Hepatocyte (in vitro differentiated cells): ENCODE measurements around the gene KCNC2.
A peak's percentile ranks its signal among the peaks of the same experiment; 100 is the strongest.

Source experiments
- CTCF ChIP-seq: fragments of 200-600 bp; sonication (generic); IDR thresholded peaks from 2 replicates; pipeline ENCODE4 v1.5.1; 2016; ENCODE audit warnings: antibody characterized with exemption, mild to moderate bottlenecking; ENCODE audit not compliant: poor library complexity
- EZH2 ChIP-seq: fragments of 200-600 bp; sonication (generic); IDR thresholded peaks from 2 replicates; pipeline ENCODE4 v1.6.1; 2016; ENCODE audit warnings: antibody characterized with exemption, mild to moderate bottlenecking, borderline replicate concordance
- EZH2phosphoT487 ChIP-seq: fragments of 200-600 bp; sonication (generic); IDR thresholded peaks from one replicate; pipeline ENCODE4 v1.6.1; 2018; ENCODE audit warnings: antibody characterized with exemption, mild to moderate bottlenecking, low read depth, moderate library complexity; ENCODE audit not compliant: unreplicated experiment, severe bottlenecking

- TF ChIP-seq CTCF (no peak), EZH2phosphoT487 (no peak), EZH2 (peak; percentile 27)
These were observed 2.1 kb downstream of the KCNC2 start for GRCh38 chr12:75207338-75208083.
